ACC112 (cell line): ENCODE measurements around the gene ELP4.
A peak's percentile ranks its signal among the peaks of the same experiment; 100 is the strongest.

Experiments used
- H2AFZ ChIP-seq: fragments of 200-600 bp; sonication (generic); one replicate; pipeline ENCODE4 v1.6.0; 2017; ENCODE audit warnings: antibody characterized with exemption, low read length; ENCODE audit not compliant: unreplicated experiment
- H3K27ac ChIP-seq: fragments of 200-600 bp; sonication (generic); 2 replicates; pipeline ENCODE4 v1.5.1; 2014; ENCODE audit warnings: low read depth, mild to moderate bottlenecking, antibody characterized with exemption, low read length, moderate library complexity
- H3K27me3 ChIP-seq: fragments of 200-600 bp; sonication (generic); 2 replicates; pipeline ENCODE4 v1.6.1; 2014; ENCODE audit warnings: mild to moderate bottlenecking, antibody characterized with exemption, low read length, moderate library complexity, mixed read lengths; ENCODE audit not compliant: insufficient read depth
- H3K36me3 ChIP-seq: fragments of 200-600 bp; sonication (generic); 2 replicates; pipeline ENCODE4 v1.6.1; 2016; ENCODE audit warnings: mild to moderate bottlenecking, antibody characterized with exemption, low read length, moderate library complexity, mixed read lengths; ENCODE audit not compliant: insufficient read depth
- H3K4me1 ChIP-seq: fragments of 200-600 bp; sonication (generic); one replicate; pipeline ENCODE4 v1.6.1; 2016; ENCODE audit warnings: low read length, mixed read lengths; ENCODE audit not compliant: insufficient read depth, unreplicated experiment, control insufficient read depth
- H3K4me3 ChIP-seq: fragments of 200-600 bp; sonication (generic); 2 replicates; pipeline ENCODE4 v1.5.1; 2014; ENCODE audit warnings: mild to moderate bottlenecking, low read depth, low read length
- H3K79me2 ChIP-seq: fragments of 200-600 bp; sonication (generic); one replicate; pipeline ENCODE4 v1.6.0; 2016; ENCODE audit warnings: low read length; ENCODE audit not compliant: control insufficient read depth, unreplicated experiment, insufficient read depth

Gene ELP4

DNA sequence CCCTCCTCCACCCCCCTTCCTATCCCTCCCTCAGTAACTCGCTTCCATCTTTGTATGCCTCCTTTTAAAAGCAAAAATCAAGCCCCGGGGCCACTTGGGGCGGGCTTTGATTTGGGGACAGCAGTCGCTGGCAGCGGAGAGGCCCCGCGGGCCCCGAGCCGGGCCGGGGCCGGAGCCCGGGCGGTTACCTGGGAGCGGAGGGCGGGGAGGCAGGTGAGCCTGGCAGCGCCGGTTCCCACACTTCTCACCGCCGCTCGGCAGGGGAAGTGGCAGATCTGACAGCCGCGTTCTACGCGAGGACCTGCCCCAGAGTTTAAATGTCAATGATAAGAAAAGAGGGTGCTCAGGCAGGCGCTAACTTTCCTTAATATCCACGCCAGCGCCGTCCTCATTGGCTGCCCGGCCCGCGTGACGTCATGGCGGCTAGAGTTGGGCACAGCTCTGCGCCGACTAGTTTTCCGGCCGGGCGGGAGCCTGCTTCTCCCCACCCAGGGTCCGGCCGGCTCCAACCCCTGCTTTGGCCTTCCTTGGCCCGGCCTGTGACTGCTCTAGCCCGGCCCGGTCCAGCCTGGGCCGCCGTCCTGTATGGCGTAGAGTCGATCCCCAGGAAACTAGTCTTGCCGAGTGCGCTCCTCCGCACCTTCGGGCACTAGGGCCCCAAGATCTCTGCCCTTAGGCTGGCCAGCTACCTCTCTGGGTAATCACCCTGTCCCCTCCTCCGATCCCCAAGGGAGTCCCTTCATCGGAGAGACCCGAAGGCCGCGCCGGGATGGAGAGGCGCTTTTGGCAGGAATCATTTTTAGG lies 308.3 kb downstream of the ELP4 start:
- H3K36me3 ChIP-seq: no peaks in the 10 kb centered on the region
- 0 out of 2 replicates have a peak overlapping the region, but pooled peaks have one; percentile 19 for H3K4me3 ChIP-seq
- no peak overlapping the region for H2AFZ ChIP-seq
- no peak overlapping the region for H3K27ac ChIP-seq
- peaks cover 99% of the 10 kb centered on the region for H3K27me3 ChIP-seq
- no peaks in the 10 kb centered on the region for H3K79me2 ChIP-seq
- peaks cover 21% of the 10 kb centered on the region for H3K4me1 ChIP-seq

DNA sequence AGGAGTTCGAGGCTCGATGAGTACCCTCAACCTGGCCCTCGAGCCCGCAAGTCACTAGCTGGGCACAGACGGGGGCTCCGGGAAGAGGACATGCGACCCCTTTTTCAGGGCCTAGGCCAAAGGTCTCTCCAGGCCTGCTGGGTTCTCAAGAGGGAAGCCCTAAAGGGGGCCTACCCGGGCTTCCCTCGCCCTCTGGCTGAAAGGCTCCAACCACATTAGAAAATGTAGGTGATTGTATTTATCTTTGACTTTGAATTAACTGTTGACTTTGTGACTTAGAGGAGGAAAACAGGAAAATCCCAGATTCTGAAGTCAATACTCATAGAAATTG lies 308.8 kb downstream of the ELP4 start:
- Histone ChIP-seq H3K27ac (no peak overlapping the region), H3K27me3 (peaks cover 100% of the 10 kb centered on the region), H2AFZ (no peak overlapping the region), H3K79me2 (no peaks in the 10 kb centered on the region), H3K4me1 (peaks cover 21% of the 10 kb centered on the region), H3K4me3 (no peak overlapping the region), H3K36me3 (no peaks in the 10 kb centered on the region)

DNA sequence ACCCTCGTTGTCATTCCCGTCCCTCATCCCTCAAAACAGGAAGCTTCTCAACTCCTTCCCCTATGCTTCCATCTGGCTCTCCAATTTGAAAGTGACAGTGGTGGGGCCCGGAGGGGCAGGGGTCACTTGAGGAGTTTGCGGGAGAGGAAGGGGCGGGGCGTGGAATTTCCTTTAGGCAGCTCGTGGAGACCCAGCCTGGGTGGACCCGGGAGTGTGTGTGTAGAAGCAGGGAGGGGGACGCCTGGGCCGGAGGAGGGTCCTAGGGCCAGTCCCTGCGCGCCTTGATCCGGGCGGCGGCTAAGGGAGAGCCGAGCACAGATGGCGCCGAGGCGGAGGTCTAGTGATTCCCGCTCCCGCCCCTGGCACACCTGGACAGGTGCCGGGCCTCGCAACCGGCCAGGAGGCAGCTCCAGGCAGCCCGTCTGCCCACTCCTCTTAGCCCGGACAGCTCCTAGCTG lies 309.3 kb downstream of the ELP4 start:
- no peaks in the 10 kb centered on the region for H3K79me2 ChIP-seq
- H3K27ac ChIP-seq: no peak overlapping the region
- peaks cover 100% of the 10 kb centered on the region for H3K27me3 ChIP-seq
- H3K4me1 ChIP-seq: peaks cover 17% of the 10 kb centered on the region
- H3K36me3 ChIP-seq: no peaks in the 10 kb centered on the region
- H3K4me3 ChIP-seq: no peak overlapping the region
- no peak overlapping the region for H2AFZ ChIP-seq

DNA sequence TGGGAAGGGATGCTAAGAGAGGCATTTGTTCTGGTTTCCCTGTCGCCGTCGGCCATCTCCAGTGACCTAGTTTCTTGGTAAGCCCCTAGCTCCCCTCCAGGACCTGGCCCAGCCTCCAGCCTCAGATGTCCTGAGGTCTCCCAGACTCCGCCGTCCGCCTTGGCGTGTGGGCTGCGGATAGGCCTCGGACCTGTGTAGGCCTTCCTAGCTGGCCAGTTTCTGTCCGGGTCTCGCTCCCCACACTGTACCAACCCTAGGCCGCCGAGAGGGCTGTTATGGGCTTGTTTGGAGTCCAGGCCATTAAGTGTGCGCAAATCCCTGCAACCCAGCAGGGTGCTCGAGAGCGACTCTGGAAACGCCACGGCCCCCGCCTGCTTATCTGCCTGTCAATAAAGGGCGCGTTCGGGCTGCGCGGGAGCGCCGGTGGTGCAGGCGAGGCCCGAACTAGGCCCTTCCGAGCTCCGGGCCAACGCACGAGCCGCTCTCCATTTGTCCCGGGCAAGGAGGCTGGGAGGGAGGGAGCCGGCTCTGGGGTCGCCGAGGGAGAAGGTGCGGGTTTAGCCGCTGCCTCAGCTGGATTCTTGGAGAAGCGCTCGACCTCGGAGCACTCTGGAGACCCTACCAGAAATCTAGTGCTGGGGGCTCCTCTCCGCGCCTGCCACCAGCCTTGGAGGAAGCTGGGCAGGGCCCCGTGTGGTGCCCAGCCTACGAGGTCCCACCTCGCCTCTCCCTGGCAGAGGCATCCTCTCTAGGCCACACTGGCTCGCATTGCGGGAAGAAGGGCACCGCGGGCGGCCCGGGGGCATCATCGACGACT lies 310.3 kb downstream of the ELP4 start:
- Histone ChIP-seq H2AFZ (no peak overlapping the region), H3K27ac (no peak overlapping the region), H3K4me3 (no peak overlapping the region), H3K27me3 (peaks cover 100% of the 10 kb centered on the region), H3K79me2 (no peaks in the 10 kb centered on the region), H3K36me3 (no peaks in the 10 kb centered on the region), H3K4me1 (peaks cover 17% of the 10 kb centered on the region)

DNA sequence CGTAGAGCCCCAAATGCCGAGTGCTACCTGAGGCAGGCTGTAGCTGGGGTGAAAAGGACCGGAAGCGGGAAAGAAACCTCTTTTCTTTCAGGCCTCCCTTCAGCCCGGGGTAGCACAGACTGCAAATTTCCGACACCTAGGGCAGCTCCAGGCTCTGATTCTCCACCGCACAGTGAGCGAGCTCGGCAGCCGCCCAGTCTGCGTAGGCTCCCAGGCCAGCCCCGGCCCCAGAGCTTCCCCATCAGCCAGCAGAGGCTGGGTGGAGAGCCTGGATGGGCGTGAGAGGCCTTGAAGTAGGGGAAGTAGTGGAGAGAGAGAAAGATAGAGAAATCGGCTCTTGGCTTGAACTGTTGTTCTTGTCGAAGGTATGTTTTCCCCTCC lies 310.9 kb downstream of the ELP4 start:
- H3K4me1 ChIP-seq: peaks cover 12% of the 10 kb centered on the region
- no peak overlapping the region for H2AFZ ChIP-seq
- no peak overlapping the region for H3K4me3 ChIP-seq
- no peaks in the 10 kb centered on the region for H3K79me2 ChIP-seq
- H3K27ac ChIP-seq: no peak overlapping the region
- peaks cover 100% of the 10 kb centered on the region for H3K27me3 ChIP-seq
- H3K36me3 ChIP-seq: no peaks in the 10 kb centered on the region

DNA sequence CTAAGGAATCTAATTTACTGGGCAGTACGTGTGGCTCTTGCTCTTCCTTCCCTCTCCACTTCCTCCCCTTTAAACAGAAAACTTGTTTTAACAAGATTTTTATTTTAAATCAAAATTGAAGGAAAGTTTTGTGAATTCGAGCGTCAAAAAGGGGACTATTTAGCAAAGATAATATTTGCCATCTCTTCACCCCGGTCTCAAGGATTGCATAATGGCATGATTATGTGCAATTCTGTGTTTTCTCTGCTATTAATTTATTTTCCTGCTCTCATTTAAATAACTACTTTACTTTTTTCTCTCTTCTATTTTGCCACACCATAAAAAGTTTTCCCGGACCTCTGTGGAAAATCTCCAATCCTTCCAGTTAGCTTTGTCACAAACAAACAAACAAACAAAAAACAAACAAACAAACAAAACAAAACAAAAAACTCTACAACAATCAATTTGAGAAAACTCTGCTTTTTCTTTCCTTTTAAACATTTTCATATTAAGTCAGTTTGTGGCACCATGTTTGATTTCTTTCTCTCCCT lies 311.7 kb downstream of the ELP4 start:
- peaks cover 100% of the 10 kb centered on the region for H3K27me3 ChIP-seq
- no peak overlapping the region for H3K4me3 ChIP-seq

DNA sequence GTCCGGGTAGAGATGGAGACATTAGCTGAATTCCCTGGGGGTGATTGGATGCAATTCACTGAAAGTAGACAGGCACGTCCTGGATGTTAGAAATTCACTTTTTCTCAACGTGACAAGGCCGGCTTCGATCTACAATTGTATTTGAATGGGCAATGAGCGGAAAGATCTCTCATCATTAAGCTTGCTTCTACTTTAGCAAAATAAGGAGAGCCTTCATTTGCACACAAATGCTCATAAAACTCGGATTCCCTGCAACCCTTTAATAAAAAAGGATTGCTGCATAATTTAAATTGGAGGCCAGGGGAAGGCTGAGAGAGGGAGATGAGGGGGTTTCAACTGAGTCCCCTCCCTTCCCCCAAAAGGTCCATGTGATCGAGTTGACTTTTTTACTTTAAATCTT lies 312.2 kb downstream of the ELP4 start:
- no peaks in the 10 kb centered on the region for H3K4me1 ChIP-seq
- no peak overlapping the region for H2AFZ ChIP-seq
- H3K4me3 ChIP-seq: no peak overlapping the region
- no peak overlapping the region for H3K27ac ChIP-seq
- no peaks in the 10 kb centered on the region for H3K36me3 ChIP-seq
- peaks cover 100% of the 10 kb centered on the region for H3K27me3 ChIP-seq
- no peaks in the 10 kb centered on the region for H3K79me2 ChIP-seq

More for the DNA sequence above, 311.7 kb downstream of the ELP4 start:
- no peaks in the 10 kb centered on the region for H3K36me3 ChIP-seq
- no peak overlapping the region for H3K27ac ChIP-seq
- no peaks in the 10 kb centered on the region for H3K79me2 ChIP-seq
- no peak overlapping the region for H2AFZ ChIP-seq
- peaks cover 4% of the 10 kb centered on the region for H3K4me1 ChIP-seq

DNA sequence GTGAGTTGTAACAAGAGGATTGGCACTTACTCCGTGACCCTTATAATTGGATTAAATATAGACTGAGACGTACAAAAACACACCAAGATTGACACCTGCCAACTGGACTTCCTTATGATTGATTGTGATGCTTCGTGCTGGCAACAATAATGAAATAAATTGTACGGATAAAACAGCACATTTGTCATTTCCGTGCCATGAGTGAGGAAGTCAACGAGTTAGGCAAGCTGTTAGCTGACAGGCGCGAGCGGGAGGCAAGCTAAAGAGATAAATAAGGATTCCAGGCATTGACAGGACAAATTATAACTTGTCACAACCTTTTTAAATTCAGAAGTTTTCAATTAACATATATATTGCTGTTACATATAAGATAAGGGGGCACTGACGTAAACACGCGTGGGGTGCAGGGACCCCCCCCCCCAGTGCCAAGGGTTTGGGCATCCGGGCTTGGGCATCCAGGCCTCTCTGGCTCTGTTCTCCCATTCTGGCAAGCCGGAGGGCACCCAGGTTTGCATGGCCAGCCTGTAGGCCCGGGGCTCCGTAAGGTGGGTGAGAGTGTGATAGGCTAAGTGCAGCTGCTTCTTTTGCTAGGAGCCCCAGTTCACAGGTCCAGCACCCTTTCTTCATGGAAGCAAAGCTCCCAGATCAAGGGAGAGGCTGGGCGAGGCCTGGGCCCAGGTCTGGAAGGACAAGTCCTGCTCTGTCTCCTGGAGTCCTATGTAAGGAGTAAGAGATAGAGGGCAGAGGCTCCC lies 312.8 kb downstream of the ELP4 start:
- Histone ChIP-seq H3K4me1 (no peaks in the 10 kb centered on the region), H2AFZ (no peak overlapping the region), H3K27me3 (peaks cover 100% of the 10 kb centered on the region), H3K4me3 (no peak overlapping the region), H3K79me2 (no peaks in the 10 kb centered on the region), H3K36me3 (no peaks in the 10 kb centered on the region), H3K27ac (no peak overlapping the region)

DNA sequence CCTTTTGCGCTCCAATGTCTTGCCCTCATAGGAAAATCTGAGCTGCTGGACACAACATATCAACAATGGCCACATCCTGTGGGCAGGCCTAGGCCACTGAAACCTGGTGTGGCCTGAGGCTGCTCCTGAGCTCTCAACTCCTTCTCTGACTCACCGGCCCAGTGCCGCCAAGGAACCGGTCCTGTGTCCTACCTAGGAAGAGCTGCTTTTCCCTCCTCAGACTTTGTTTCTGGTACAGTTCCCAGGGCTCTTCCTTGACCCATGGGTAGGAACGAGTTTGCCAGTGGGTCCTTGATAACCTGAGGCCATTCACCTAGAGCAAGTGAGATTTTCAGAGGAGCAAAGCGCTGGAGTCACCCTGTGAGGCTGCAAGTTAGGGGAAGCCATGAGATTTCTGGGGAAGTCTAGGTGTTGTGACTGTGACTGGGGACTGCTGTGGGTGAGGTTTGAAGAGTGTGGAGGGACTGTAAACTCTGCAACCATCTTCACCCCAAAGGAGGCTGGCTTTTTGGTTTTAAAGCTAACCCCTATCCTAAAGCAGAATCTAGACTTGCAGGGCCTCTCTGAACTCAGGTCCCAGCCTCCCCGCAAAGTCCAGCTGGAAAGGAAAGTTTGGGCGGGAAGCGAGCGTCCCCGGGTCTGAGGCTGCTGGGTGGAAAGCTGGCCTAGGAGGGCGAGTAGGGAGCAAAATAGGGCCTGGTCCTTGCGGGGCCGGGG lies 313.5 kb downstream of the ELP4 start:
- Histone ChIP-seq H2AFZ (no peak overlapping the region), H3K79me2 (no peaks in the 10 kb centered on the region), H3K27me3 (peaks cover 100% of the 10 kb centered on the region)

More for the DNA sequence above, 313.5 kb downstream of the ELP4 start:
- no peak overlapping the region for H3K4me3 ChIP-seq
- H3K4me1 ChIP-seq: no peaks in the 10 kb centered on the region
- H3K27ac ChIP-seq: no peak overlapping the region
- H3K36me3 ChIP-seq: no peaks in the 10 kb centered on the region
